Activated gamma-delta T cell treated with anti-CD3 and anti-CD28 coated beads, Interleukin-2, amount 50 U/mL, for 16 hours (primary cell): ENCODE results near the gene MALT1.
"Not testable (repeated sequence)": the region's sequence is repeated elsewhere in the genome, so short reads cannot be mapped to it uniquely, and the experiment has no call there.

Experiments
- DNase-seq: peaks from one replicate; pipeline ENCODE4 v3.0.0-alpha.2; 2020; ENCODE audit warnings: low read depth

Gene MALT1

DNA sequence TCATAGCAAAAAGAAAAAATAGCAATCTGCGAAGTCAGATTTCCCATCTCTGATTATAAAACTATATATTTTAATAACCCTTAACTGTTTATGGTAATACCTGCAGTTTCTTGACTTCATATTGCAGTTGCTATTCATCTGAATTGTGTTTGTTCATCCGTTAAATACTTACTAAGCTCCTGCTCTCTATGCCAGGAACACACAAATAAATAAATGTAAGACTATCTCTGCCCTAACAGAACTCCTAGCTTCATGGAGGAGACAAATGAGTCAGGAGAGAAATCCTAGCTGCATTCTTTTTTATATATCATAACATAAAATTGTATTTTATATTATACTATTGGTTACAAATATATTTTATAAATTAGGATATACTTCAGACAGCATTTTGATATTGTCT, 61.2 kb downstream of the MALT1 start:
- DNase-seq = no peak

DNA sequence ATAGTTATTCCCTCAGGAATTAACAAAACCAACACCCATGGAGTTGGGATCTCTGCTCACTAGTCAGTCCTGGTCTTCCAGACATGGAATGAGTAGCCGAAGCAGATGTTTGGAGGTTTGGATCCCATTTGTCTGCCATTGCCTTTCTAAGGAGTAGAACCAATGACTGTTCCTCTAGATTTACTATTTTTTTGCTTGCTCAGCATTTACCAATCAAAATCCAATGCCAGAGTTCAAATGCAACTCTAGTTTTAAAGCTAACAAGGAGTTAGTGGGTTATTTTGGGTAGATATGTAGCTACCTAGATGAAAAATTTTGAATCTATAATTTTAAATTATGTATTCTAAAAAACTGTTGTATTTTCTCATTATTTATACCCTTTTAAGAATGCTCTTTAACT, 62.6 kb downstream of the MALT1 start:
- DNase-seq = no peak

DNA sequence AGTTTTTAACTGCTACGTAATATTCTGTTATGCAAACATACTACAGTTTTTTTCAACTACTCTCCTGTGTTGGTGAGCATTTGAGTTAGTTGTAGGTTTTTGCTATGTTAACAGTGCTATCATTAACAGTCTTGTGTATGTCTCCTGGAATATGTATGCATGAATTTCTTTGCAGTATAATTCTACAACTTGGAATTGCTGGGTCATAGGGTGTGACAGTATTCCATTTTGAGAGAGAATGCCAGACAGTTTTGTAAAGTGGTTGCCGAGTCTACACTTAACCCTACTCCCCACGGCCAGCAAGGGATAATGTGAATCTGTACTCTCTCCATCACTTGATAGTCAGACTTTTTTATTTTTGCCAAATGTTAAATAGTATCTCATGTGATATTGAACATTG, 67.1 kb downstream of the MALT1 start:
- no peak for DNase-seq

DNA sequence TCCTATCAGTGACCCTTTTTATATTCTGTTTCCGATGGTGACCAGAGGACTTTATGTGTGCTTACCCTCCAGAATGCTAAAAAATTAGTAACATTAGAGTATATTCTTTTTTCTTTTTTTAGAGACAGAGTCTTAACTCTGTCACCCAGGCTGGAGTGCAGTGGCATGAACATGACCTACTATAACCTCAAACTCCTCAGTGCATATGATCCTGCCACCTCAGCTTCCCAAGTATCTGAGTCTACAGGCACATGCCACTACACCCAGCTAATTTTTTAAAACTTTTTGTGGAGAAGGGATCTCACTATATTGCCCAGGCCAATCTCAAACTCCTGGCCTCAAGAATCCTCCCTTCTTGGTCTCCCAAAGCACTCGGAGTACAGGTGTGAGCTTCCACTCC, 74.6 kb downstream of the MALT1 start:
- no peak for DNase-seq

DNA sequence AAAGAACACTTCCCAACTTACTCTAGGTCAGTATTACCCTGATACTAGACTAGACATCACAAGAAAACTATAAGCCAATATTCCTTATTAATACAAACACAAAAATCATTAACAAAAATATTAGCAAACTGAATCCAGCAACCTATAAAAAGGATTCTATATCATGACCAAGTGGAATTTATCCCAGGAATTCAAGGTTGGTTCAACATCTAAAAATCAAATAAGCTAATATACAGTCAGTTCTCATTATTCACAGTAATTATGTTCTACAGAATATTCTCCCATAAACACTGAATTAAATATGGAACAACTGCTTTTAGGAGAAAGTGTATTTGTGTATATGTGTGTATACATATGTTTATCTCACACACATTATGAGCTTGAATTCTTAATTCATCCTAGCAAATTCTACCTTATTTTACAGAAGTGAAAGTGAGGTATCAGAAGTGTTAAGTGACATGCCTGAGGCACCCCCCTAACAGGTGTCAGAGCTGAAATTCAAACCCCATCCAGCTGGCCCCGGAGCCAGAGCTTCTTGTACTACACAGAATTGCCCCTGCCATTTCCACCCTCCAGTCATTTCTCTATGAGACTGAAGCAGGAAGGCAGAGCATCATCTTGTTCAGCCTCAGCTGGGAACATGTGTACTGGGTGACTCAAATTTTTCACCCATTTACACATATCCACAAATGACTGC, 77.8 kb downstream of the MALT1 start:
- no peak for DNase-seq

DNA sequence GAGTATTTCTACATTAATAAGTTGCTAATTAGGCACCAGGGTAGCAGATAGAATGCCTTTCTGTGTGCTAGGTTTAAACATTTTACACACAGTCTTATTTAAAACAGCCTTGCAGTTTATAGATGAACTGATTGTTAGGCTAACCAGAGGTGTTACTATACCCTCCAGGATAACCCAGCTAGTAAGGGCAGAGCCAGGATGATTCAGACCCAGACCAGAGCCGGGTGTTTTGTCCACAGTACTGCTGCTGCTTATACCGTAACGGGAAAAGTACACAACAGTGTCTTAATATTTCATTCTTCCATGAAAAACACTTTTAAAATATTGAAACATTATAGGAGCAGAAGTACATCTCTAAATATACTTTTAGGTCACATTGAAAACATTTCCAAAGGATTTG, 82.7 kb downstream of the MALT1 start:
- no peak for DNase-seq

DNA sequence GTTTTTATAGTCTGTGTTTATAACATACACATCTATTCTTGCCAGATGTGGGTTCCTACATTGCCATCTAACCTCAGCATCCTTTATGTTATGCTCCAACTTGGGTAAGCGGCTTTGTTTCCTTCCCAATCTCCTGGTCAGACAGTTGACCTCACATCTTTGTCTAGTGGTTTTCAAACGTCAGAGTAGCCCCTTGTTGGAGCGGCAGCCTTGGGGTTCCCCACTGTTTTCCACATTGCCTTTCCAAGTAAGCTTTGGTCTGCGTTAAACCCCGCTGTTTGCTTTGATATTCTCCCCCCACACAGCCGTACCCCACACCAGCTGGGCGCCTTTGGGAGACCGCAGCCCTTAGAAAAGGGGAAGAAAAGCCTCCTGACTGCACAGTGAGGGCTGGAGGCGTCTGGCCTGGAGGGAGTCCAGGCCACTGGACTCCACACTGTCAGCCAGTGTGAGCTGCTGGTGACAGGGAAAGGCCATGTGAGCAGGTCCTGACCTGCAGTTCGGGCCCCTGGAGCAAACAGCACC, 83.3 kb downstream of the MALT1 start:
- DNase-seq = no peak

DNA sequence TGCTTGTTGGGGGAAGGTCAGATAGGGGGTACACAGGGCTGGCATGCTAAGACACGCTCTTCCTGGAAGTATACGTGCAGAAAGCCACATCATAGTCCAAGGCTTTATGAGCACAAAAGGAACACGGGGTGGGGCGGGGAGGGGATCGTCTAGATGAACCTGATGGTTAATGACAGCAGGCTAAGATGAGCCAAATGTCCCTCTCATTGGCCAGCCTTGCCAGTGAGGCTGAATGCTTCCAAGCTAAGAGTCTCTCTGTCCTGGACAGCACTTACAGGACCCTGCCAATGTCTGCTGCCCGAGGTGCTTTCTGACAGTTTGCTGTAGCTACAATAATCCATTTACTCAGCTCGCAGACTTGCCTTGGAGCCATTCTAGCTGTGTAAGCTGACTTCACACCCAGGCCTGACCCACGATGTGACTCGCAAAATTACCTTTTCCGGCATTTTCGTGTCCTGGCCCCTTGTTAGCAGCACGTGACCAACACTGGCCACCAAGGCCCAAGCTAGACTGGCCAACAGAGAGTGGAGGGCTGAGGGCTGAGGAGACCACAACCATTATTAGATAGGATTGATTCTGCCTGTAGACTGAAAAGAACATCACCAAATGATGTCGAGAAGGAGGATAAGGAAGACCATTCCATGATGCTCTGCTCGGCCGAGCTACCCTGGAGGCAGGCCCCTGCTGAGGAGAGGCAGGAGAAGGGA, 84.2 kb downstream of the MALT1 start:
- DNase-seq = no peak

DNA sequence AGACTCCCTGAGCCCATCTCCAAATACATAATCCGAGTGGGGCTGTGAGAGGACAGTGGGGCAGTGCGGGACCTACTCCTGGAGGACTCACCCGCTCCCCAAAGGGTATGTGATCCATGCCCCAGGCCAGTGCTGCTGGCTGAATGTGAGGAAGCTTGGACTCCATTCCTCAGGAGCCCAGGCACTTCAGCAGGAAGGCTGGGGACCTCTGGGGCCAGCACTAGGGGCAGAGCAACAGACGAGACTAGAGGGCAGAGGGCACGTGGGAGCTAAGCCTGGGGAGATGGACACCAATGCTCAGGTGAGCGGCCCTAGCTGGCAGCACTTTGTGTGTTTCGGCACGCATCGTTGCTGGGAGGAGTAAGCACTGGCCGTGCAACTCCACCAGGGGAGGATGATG, 84.9 kb downstream of the MALT1 start:
- DNase-seq = no peak

DNA sequence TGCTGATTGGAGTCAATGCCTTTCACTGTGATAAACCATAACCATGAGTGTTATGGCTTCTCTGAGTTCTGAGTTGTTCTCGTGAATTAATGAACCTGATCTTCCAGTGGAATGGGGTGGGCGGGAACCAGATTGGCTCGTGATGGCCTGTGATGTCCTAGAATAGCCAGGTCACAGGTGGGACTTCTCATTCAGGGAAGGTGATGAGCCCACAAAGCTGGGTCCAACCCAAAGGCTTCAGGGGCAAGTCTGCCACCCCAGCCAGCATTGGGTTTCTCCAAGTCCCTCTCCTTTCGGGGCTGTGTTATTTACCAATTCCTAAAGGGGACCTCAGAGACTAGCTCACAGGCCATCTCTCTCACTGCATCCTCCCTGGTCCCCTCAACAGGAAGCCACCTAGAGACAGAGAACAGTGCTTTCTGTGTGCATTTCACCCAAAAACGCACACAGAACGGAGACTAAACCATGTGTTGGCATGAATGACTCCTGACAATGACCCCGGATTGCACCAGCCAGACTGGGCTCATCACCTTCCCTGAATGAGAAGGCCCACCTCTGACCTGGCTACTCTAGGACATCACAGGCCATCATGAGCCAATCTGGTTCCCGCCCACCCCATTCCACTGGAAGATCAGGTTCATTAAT, 85.5 kb downstream of the MALT1 start:
- no peak for DNase-seq

DNA sequence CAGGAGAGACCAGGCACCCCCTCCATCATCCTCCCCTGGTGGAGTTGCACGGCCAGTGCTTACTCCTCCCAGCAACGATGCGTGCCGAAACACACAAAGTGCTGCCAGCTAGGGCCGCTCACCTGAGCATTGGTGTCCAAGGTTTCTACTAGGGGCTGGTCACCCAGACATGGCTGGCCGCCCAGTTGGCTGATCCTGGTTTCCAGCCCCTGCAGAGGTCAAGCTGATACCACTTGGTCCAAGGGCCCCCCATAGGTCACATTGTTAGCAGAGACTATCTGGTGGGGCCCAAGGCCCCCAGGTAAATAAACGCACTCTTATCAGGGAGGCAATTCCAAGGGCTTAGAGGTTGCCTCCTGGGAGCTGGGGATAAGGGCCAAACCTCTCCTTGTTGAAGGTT, 86.1 kb downstream of the MALT1 start:
- not testable (repeated sequence) for DNase-seq

DNA sequence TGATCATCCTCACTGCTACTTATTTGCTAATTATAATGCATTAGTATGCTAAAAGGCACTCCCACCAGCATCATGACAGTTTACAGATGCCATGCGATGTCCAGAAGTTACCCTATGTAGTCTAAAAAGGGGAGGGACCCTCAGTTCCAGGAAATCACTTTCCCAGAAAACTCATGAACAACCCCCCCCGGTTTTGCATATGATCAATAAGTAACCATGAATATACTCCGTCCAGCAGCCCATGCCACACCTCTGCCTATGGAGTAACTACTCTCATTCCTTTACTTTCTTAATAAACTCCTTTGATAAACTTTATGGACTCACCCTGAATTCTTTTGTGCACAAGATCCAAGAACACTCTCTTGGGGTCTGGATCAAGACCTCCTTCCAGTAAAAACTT, 86.8 kb downstream of the MALT1 start:
- DNase-seq = no peak

DNA sequence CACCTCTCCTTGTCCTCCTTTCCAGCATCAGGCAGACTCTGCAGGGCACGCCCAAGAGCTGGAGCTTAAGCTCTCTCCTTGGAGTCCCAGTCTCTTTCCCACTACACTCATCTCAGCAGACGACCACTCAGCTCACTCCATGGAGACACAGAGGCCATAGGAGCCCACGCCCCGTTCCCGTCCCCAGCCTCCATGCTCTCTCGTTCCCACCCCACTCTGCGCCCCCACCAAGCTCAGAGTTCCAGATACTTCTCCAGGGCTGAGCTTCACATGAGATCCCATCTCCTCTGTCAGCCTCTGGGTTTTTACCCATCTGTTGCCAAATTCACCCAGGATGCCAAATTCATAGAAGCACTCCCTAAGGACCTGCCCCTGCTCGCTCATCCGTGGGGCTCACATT, 87.3 kb downstream of the MALT1 start:
- no peak for DNase-seq

DNA sequence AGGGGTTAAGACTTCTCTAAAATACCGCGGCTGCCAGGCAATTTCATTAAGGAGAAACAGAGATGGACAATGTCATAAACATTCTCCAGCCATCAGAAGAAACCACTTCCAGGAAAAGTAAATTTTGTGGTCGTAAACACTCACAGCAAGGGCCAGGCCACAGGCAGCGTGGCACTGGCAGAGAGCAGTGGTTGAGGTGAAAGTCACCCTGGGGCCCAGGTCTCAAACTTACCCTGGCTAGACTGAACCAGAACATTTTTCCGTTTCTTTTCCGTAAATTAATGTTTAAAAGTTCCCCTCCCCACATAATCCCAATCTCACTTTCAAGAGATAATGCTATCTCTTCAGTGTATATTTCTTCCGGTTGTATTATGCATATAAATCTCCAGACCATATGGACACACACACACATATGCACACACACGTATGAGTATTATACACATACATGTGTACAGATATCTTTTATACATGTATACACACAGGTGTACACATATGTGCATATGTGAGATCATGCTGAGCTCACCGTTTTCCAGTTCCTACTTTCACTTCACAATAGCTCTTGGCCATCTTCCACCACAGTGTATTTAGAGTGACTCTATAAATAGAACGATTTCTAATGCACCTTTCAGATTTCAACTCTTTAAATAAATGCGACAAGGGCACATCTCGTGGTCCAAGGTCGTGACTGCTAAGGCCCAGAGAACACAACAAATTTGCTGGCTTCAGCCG, 90.1 kb downstream of the MALT1 start:
- no peak for DNase-seq

DNA sequence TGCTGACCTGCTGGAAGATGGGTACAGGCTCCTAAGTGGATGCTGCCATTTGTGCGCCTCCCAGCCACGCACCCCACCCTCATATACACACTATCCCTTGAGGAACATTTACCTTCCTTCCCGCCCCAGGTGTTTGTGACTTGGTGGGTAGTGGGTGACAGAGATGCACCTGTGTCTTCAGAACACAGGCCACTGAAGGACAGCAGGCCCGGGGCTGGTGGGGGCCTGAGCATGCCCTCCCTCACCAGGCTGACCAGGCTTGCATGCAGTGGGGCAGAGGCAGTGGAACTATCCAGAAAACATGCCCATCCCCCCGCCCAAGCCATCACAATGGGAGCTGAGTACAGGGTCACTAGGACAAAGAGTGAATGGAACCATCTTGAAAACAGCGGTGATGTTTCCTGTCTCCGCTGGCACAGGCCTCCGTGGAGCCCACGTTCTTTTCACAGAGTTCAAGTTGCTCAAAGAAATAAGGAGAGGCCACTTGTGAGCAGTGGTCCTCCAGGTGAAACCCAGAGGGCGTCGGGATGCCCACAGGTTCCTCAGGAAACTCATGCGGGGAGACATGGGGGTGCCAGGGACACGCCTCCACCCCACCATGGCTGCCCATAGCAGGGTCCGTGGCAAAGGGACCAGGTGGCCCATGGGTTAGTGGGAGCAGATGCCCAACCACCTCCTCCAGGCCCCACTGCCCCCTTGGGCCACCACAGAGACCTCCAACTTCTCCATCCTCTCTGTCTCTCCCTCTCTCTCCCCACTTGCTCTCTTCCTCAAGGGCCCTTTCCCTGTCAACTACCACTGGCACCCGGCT, 90.9 kb downstream of the MALT1 start:
- DNase-seq = no peak

DNA sequence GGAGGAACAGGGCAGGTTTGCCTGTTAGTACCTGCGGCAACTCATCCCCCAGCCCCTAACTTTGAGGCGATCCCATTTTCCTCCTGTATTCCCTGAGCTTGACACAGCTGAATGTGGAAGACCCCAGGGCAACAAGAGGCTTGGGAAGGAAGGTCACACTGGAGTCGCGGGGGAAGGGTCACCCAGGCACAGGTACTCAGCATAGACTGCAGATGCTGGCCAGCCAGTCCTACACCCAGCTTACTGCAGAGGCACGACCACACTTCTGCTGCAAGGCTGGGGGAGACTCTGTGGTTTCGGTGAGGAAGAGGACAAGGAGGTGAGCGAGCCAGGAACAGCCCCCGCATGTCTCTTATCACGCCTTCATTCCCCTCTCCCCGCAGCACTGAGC, 91.5 kb downstream of the MALT1 start:
- DNase-seq = no peak

DNA sequence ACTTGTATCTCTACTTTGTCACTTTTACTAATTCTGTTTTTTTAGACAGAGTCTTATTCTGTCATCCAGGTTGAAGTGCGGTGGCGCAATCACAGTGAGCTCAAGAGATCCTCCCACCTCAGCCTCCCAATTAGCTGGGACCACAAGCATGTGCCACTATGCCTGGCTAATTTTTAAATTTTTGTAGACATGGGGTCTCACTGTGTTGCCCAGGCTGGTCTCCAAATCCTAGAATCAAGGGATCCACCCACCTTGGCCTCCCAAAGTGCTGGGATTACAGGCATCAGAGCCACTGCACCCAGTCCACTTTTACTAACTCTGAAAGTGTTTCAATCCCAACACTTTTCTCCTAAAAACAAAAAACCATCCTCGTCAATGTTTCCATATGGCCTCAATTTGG, 94.9 kb downstream of the MALT1 start:
- DNase-seq = no peak

DNA sequence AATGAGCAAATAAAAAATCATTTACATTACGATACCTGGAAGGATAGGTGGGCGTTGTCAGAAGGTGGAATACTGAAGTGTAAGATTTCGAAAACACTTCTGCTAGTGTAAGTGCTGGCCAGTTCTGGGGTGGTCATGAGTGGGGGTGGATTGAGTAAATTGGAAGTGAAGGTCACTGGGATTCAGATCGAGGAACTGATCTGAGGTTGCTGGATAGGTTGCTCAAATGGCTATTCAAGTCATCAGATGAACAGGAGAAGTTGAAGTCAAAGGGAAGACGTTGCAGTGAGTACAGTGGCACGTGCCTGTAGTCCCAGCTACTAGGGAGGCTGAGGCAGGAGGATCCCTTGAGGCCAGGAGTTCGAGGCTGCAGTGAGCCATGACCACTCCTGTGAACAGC, 95.7 kb downstream of the MALT1 start:
- DNase-seq = no peak

DNA sequence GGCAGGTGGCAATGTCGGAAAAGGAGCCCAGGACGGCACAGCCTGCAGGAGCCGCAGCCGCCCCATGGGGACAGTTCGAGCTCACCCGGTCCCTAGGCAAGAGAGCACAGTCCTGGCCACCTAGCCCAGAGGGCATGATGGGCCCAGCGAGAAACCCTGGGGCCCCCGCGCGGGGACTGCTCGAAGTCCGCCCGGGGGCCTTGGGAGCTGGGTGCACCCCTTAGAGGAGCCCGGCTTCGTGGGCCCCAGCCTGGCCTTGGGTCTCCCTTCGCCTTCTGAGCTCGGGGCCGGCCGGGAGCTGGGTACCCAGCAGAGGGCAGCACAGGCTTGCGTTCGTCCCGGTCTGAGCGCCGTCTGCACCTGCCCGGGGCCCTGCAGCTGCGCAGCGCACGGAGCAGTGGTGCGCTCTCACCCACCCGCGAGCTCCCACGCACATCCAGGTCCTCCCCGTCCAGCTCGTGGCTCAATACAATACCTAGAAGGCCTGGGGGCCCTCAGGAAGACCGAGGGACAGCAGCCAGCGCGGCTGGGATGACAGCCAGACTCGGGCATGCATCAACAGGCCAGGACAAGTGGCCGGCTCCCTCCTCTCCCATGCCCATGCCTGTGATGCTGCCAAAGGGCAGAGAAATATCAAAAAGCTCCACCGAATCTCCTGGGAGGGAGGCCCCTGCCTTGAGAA, 97.2 kb downstream of the MALT1 start:
- DNase-seq = peak; percentile 37

DNA sequence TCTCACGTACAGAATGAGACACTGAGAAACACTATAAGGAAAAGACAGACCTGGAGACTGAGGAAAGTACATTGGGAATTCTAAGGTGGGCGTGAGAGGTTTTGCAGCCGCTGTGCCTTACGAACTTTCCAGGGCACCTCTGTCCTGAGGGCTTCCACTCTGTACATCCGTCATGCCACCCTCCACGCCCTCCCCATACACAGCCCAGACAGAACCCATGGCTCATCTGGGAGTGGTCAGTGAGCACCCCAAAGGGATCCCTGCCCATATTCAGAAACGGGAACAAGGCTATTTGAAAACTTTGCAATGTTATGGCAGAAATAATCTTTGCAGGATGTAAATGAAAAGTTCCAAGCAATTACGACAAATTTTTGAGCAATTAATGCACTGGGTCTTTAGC, 98.1 kb downstream of the MALT1 start:
- DNase-seq = no peak

DNA sequence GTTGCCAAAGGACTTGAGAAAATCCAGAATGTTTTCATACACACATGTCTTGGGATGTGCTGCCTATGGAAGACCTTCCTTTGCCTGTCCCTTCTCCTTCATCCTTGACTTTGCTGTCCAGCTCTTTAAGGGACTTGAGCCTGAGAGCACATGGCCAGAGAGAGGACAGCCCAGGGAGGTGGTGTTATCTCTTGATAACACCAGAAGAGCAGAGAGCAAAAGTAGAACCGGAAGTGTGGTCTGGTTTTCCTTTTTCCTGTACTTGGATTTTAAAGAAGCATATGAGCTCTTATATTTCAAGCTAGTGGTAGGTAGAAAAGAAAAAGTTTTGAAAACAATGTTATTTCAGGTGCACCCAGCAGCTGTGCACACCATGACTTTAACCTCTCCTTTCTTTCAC, 99.3 kb downstream of the MALT1 start:
- DNase-seq = no peak
